LNCaP clone FGC (cell line): ENCODE results near the gene PCDH1.

Experiments
- DNase-seq: peaks from one replicate; pipeline ENCODE4 v3.0.0-alpha.2; 2011; ENCODE audit warnings: low read depth
- H3K4me3 ChIP-seq: 2 replicates; pipeline ENCODE4 v1.5.1; 2011; ENCODE audit warnings: mild to moderate bottlenecking, low read depth, low read length, control low read depth
- CTCF ChIP-seq: IDR thresholded peaks from 2 replicates; pipeline ENCODE4 v1.5.1; 2012; ENCODE audit warnings: mild to moderate bottlenecking; ENCODE audit not compliant: control insufficient read depth, insufficient read depth; ENCODE audit errors: extremely low read depth

PCDH1 gene

GRCh38 chr5:141908796-141909195 is 30.6 kb upstream of the PCDH1 start:
- no peak for DNase-seq
- no peak overlapping the region for H3K4me3 ChIP-seq
- no peak for TF ChIP-seq CTCF

GRCh38 chr5:141906972-141907371 is 28.8 kb upstream of the PCDH1 start:
- no peak for DNase-seq
- H3K4me3 ChIP-seq: no peak overlapping the region
- TF ChIP-seq CTCF: no peak

- DNase-seq: no peak
- no peak overlapping the region for H3K4me3 ChIP-seq
- TF ChIP-seq CTCF: no peak
Observed at GRCh38 chr5:141906517-141906916, 28.3 kb upstream of the PCDH1 start.

GRCh38 chr5:141904551-141904950 is 26.3 kb upstream of the PCDH1 start:
- TF ChIP-seq CTCF: no peak
- H3K4me3 ChIP-seq: no peak overlapping the region
- no peak for DNase-seq

- TF ChIP-seq CTCF: no peak
- no peak for DNase-seq
- no peak overlapping the region for H3K4me3 ChIP-seq
Observed at GRCh38 chr5:141903261-141903660, 25.1 kb upstream of the PCDH1 start.

- no peak for DNase-seq
- no peak overlapping the region for H3K4me3 ChIP-seq
- TF ChIP-seq CTCF: no peak
Observed at GRCh38 chr5:141902015-141902814, 24.0 kb upstream of the PCDH1 start.
